ENCODE results near the gene KRT84.

The KRT84 gene, protein sequence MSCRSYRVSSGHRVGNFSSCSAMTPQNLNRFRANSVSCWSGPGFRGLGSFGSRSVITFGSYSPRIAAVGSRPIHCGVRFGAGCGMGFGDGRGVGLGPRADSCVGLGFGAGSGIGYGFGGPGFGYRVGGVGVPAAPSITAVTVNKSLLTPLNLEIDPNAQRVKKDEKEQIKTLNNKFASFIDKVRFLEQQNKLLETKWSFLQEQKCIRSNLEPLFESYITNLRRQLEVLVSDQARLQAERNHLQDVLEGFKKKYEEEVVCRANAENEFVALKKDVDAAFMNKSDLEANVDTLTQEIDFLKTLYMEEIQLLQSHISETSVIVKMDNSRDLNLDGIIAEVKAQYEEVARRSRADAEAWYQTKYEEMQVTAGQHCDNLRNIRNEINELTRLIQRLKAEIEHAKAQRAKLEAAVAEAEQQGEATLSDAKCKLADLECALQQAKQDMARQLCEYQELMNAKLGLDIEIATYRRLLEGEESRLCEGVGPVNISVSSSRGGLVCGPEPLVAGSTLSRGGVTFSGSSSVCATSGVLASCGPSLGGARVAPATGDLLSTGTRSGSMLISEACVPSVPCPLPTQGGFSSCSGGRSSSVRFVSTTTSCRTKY

DNA sequence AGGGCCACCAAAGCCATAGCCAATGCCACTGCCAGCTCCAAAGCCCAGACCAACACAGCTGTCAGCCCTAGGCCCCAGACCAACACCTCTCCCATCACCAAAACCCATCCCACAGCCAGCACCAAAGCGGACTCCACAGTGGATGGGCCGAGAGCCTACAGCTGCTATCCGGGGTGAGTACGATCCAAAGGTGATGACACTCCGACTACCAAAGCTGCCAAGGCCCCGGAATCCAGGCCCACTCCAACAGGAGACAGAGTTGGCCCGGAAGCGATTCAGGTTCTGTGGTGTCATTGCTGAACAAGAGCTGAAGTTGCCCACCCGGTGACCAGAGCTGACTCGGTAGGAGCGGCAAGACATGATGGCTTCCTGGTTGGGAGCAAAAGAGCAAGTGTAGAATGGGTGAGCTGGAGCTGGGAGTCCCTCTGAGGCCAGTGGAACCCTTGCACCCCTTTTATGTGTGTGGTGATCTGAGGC, at the start of gene KRT84:
KRT84 (minus strand) TSS at position 427 of the 477 bp plus-strand sequence; CDS start at position 360, 67 bp downstream.
- no peaks in the 10 kb centered on the region for H3K9me3 Mint-ChIP-seq
- peaks cover 3% of the 10 kb centered on the region for H3K27me3 Mint-ChIP-seq (ENCODE audit: low read depth, poor library complexity)
- no peak for DNase-seq
- H3K4me1 Mint-ChIP-seq: peaks cover 8% of the 10 kb centered on the region
- H3K4me3 Mint-ChIP-seq: no peak within 1 kb of the TSS
- TF ChIP-seq, protein P1, sequence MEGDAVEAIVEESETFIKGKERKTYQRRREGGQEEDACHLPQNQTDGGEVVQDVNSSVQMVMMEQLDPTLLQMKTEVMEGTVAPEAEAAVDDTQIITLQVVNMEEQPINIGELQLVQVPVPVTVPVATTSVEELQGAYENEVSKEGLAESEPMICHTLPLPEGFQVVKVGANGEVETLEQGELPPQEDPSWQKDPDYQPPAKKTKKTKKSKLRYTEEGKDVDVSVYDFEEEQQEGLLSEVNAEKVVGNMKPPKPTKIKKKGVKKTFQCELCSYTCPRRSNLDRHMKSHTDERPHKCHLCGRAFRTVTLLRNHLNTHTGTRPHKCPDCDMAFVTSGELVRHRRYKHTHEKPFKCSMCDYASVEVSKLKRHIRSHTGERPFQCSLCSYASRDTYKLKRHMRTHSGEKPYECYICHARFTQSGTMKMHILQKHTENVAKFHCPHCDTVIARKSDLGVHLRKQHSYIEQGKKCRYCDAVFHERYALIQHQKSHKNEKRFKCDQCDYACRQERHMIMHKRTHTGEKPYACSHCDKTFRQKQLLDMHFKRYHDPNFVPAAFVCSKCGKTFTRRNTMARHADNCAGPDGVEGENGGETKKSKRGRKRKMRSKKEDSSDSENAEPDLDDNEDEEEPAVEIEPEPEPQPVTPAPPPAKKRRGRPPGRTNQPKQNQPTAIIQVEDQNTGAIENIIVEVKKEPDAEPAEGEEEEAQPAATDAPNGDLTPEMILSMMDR (IDR thresholded peaks at IDR 0.05): no peak
- H3K36me3 Mint-ChIP-seq (ENCODE audit: low read depth): no peaks in the 10 kb centered on the region
- no peak within 1 kb of the TSS for H3K27ac Mint-ChIP-seq

DNA sequence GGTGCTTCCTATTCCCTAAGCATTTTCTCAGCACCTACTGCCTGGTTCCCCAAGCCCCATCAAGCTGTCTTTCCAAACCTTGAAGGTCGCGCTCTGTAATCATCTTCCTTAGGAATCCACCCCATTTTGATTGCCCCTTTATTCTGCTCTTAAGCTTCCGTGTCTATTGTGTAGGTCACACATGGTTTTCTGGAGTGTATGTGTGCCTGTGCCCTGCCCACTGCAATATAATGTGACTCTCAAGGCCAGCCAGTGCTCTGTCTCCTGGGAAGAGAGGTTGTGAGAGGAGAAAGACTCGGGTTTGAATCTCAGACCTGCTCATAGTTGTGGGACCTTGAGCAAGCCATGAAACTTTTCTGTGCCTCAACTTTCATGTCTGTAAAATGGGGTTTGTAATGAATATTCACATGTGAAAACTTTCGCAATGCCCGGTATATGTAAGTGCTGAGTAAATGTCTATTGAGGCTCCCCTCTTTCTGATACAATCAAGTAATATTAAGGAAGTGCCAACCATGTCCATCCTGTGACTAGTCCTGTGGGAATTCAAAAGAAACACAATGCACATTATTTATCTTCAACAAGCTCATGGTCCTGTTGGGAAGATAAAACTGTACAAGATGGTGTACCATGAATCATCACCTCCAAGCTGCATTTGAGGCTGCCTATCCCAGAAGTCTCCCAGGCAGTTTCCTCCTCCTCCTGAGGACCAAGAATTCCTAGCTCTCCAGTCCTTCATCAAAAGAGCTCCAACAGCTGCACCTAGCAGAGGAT, 49.5 kb upstream of the KRT84 start:
- H3K4me3 Mint-ChIP-seq: no peak overlapping the region
- no peak for DNase-seq
- no peak overlapping the region for H3K27ac Mint-ChIP-seq
- no peaks in the 10 kb centered on the region for H3K36me3 Mint-ChIP-seq (ENCODE audit: low read depth)
- H3K4me1 Mint-ChIP-seq: peaks cover 18% of the 10 kb centered on the region
- TF ChIP-seq, protein P1 (IDR thresholded peaks at IDR 0.05): no peak
- peaks cover 8% of the 10 kb centered on the region for H3K27me3 Mint-ChIP-seq (ENCODE audit: low read depth, poor library complexity)
- H3K9me3 Mint-ChIP-seq: no peaks in the 10 kb centered on the region

DNA sequence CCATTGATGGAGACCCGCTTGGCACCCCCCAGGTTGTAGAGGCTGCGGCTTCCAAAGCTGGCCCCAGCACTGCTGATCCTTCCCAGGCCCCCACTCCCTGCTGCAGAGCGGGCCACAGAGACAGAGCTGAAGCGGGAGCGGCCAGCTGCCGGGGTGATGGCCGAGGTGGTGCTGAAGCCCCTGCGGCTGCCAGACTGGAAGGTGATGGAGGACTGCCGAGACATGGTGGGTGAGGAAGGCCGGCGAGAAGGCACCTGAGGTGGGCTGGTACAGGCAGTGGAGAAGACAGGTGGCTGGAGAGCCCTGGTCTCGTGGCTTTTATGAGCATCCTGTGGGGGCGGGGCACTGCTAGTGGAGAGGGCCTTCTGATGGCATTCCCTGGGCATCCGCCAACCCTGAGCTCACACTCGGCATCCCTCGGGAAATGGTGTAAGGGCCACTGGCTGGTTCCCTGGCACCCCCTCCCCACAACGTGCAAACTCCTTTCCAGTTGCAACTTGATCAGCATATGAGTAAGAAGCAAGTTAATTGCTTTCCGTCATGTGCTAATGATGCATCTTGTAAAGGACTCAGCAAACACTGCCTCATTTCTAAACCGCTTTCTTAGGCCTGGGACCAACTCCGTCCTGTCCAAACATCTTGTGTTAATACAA, 48.8 kb upstream of the KRT84 start, which contains the start of gene KRT75:
KRT75 (minus strand) TSS at position 291 of the 653 bp plus-strand sequence; CDS start at position 224, 67 bp downstream.
- Mint-ChIP-seq H3K36me3 (ENCODE audit: low read depth) (no peaks in the 10 kb centered on the region), H3K27ac (no peak within 1 kb of the TSS), H3K4me3 (no peak within 1 kb of the TSS), H3K27me3 (ENCODE audit: low read depth, poor library complexity) (peaks cover 4% of the 10 kb centered on the region), H3K4me1 (peaks cover 18% of the 10 kb centered on the region), H3K9me3 (no peaks in the 10 kb centered on the region)
- TF ChIP-seq, protein P1 (IDR thresholded peaks at IDR 0.05): no peak
- no peak for DNase-seq

DNA sequence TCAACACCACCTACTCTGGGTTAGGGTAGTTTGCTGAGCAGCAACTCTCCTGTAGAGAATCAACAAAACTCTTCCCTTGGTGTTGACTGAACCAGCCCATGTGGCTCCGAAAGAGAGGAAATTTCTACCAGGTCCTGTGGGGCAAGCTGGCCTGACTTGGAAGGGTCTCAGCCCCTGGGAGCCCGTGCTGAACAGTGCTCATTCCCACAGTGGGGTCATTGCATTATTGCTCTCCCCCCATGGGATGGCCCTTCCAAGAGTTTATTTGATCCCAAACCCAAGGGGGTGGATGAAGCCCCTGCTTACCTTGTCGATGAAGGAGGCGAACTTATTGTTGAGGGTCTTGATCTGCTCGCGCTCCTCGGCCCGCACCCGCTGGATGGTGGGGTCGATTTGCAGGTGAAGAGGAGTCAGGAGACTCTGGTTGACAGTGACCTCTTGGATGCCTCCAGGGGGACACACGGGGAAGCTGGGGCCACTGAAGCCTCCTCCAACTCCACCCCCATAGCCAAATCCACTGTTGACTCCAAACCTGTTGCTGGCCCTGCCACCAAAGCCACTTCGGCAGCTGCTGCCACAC, 48.1 kb upstream of the KRT84 start:
- H3K4me3 Mint-ChIP-seq: no peak overlapping the region
- H3K4me1 Mint-ChIP-seq: peaks cover 18% of the 10 kb centered on the region
- DNase-seq: no peak
- no peaks in the 10 kb centered on the region for H3K9me3 Mint-ChIP-seq
- H3K36me3 Mint-ChIP-seq (ENCODE audit: low read depth): no peaks in the 10 kb centered on the region
- H3K27me3 Mint-ChIP-seq (ENCODE audit: low read depth, poor library complexity): peaks cover 4% of the 10 kb centered on the region
- H3K27ac Mint-ChIP-seq: no peak overlapping the region
- TF ChIP-seq, protein P1 (IDR thresholded peaks at IDR 0.05): no peak

DNA sequence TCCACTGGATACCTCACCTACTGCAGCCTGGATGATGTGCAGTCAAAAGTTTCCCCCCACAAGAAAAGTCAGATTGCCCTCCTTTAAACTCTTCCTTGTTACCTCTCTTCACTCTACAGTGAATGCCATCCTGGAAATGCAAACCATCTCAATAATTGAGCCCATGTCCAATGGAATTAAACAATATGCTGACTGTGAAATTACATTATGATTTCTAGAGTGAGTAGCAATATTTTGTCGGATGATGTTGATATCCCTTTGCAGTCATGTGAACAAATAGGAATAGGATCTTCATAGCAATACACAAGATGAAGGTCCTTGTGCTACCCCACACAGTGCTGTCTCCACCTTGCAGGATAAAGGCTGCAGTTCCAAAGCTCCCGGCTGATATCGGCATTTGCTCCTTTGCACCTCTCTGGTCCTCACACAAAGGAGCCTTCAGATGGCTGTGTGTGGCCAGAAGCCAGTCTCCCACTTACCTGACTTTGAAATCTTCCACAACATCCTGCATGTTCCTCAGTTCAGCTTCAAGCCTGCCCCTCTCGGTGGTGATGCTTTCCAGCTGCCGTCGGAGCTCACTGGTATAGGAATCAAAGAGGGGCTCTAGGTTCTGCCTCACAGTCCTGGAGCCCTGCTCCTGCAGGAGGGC, 47.2 kb upstream of the KRT84 start:
- Mint-ChIP-seq H3K36me3 (ENCODE audit: low read depth) (no peaks in the 10 kb centered on the region), H3K9me3 (no peaks in the 10 kb centered on the region), H3K4me1 (peaks cover 18% of the 10 kb centered on the region), H3K4me3 (no peak overlapping the region), H3K27ac (no peak overlapping the region), H3K27me3 (ENCODE audit: low read depth, poor library complexity) (peaks cover 4% of the 10 kb centered on the region)
- no peak for DNase-seq
- TF ChIP-seq, protein P1 (IDR thresholded peaks at IDR 0.05): no peak
